Transverse colon (tissue), 4 donors: ENCODE measurements around the gene MACF1. TPM values are rescaled to one million over a fixed set of nuclear protein-coding genes. Genes with fewer than 3 reads are reported as not detected.

ENCODE experiments used
- DNase-seq: peaks from one replicate; pipeline ENCODE4 v3.0.0-alpha.2; 2019
- H3K27ac ChIP-seq, 4 donors: fragments of 200-600 bp; sonication (generic); 2 replicates each; pipeline ENCODE4 v1.5.1; 2016 to 2018; ENCODE audit warnings: inconsistent platforms in 4 of 4
- H3K27me3 ChIP-seq: fragments of 200-600 bp; sonication (generic); 2 replicates; pipeline ENCODE4 v1.5.1; 2017; ENCODE audit warnings: inconsistent platforms
- H3K36me3 ChIP-seq, 4 donors: fragments of 200-600 bp; sonication (generic); 2 replicates each; pipeline ENCODE4 v1.5.1; 2017 to 2019; ENCODE audit warnings: inconsistent platforms in 4 of 4
- H3K4me1 ChIP-seq, 4 donors: fragments of 200-600 bp; sonication (generic); 2 replicates each; pipeline ENCODE4 v1.5.1; 2017 to 2020; ENCODE audit warnings: inconsistent platforms in 4 of 4
- H3K4me3 ChIP-seq, 4 donors: fragments of 200-600 bp; sonication (generic); 1 replicate in 1 of 4; 2 replicates in 3 of 4; pipeline versions ENCODE4 v1.5.1 to v1.6.1; 2017 to 2019; ENCODE audit warnings: inconsistent platforms in 4 of 4
- H3K9me3 ChIP-seq, 2 donors: fragments of 200-600 bp; sonication (generic); 2 replicates each; pipeline ENCODE4 v1.5.1; 2017 to 2019; ENCODE audit warnings: inconsistent platforms in 2 of 2
- EP300 ChIP-seq: sonication (generic); formaldehyde crosslinking; IDR thresholded peaks from one replicate; pipeline ENCODE4 v1.6.1; 2017; ENCODE audit warnings: antibody characterized with exemption, low read depth
- POLR2A ChIP-seq: fragments of 450-650 bp; IDR thresholded peaks from one replicate; pipeline ENCODE4 v1.6.1; 2016; ENCODE audit warnings: antibody characterized with exemption, mild to moderate bottlenecking, moderate library complexity
- POLR2AphosphoS5 ChIP-seq, 3 donors: sonication (generic); formaldehyde crosslinking; IDR thresholded peaks; one replicate each; pipeline ENCODE4 v1.6.1; 2016; ENCODE audit warnings: antibody characterized with exemption in 3 of 3
- WGBS, 2 donors: methylation state at CpG; one replicate each; pipeline ENCODE4 v1.1.5; 2018; ENCODE audit warnings: low coverage in 1 of 2; 5-methylcytosine and 5-hydroxymethylcytosine counted together
- in situ Hi-C, 4 donors: fragments of 200-750 bp; cut with MboI; loops; one replicate each; pipeline versions ENCODE4 v1.15.0 to v1.15.1; 2017; ENCODE audit warnings: low sequenced_read_pairs in 3 of 4, low pct_ligation_motif_present in 1 of 4, low pct_unique_long_range_greater_than_20kb in 1 of 4
- intact Hi-C: fragments of 100-400 bp; cut with DNase I; formaldehyde crosslinking; loops from one replicate; pipeline ENCODE4 v1.15.1; 2023; ENCODE audit warnings: low total_unique reads
- total RNA-seq, 4 donors: library from RNA; depleted of rRNA; stranded (reverse); fragments of >200 nt; gene quantifications; one replicate each; pipeline ENCODE4 v1.1.0, GENCODE V29; 2016
- TF ChIP-seq, protein P1 (sequence below), 5 experiments: fragments of 200-600 bp in 3 of 5; fragments of 450-650 bp in 2 of 5; sonication (generic) in 3 of 5; IDR thresholded peaks; 1 replicate in 2 of 5; 2 replicates in 3 of 5; pipeline ENCODE4 v1.5.1; 2016 to 2017; ENCODE audit warnings: antibody characterized with exemption in 5 of 5, inconsistent platforms in 3 of 5, mild to moderate bottlenecking in 2 of 5, moderate library complexity in 1 of 5

MACF1 gene
- total RNA-seq, 4 donors from 2014 or later, result 190 to 300 (median 254) TPM

GRCh38 chr1:39182804-39183203 lies 21.7 kb upstream of the MACF1 start:
- Histone ChIP-seq H3K27ac (no peak overlapping the region), H3K9me3 (no peaks in the 10 kb centered on the region), H3K4me1 (peaks cover 7 to 40% (median 28%) of the 10 kb centered on the region in 4 donors), H3K36me3 (no peaks in the 10 kb centered on the region), H3K4me3 (no peak overlapping the region), H3K27me3 (no peaks in the 10 kb centered on the region)
- DNase-seq, result no peak
- TF ChIP-seq, protein P1, sequence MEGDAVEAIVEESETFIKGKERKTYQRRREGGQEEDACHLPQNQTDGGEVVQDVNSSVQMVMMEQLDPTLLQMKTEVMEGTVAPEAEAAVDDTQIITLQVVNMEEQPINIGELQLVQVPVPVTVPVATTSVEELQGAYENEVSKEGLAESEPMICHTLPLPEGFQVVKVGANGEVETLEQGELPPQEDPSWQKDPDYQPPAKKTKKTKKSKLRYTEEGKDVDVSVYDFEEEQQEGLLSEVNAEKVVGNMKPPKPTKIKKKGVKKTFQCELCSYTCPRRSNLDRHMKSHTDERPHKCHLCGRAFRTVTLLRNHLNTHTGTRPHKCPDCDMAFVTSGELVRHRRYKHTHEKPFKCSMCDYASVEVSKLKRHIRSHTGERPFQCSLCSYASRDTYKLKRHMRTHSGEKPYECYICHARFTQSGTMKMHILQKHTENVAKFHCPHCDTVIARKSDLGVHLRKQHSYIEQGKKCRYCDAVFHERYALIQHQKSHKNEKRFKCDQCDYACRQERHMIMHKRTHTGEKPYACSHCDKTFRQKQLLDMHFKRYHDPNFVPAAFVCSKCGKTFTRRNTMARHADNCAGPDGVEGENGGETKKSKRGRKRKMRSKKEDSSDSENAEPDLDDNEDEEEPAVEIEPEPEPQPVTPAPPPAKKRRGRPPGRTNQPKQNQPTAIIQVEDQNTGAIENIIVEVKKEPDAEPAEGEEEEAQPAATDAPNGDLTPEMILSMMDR (IDR thresholded peaks at IDR 0.05), result no peak
- TF ChIP-seq EP300, result no peak
- no peak for TF ChIP-seq POLR2A
- no peak for TF ChIP-seq POLR2AphosphoS5 (IDR thresholded peaks at IDR 0.05)
- 94 to 98% methylated on average over 2 of the region's 2 CpGs for WGBS, 2 donors
- in situ Hi-C loops (loop anchor here in 2 of 4 donors (10.0 kb wide), 1 partner anchor 78 kb away; no protein-coding TSS in a partner anchor), intact Hi-C loops (no loop called here)

GRCh38 chr1:39183503-39184353 lies 20.8 kb upstream of the MACF1 start:
- WGBS, 2 donors, result 56 to 76% methylated on average over 2 to 4 of the region's 4 CpGs
- H3K4me1 ChIP-seq, result peaks cover 7 to 31% (median 22%) of the 10 kb centered on the region in 4 donors
- peak overlapping the region; percentile 15 to 62 (median 52) for H3K27ac ChIP-seq
- TF ChIP-seq EP300, result no peak
- TF ChIP-seq POLR2AphosphoS5 (IDR thresholded peaks at IDR 0.05), result peak in 2 of 3 donors; percentile 30 to 68
- TF ChIP-seq POLR2A, result no peak
- TF ChIP-seq, protein P1 (IDR thresholded peaks at IDR 0.05), result peak; percentile 54 to 77 (median 55)
- in situ Hi-C loops, result loop anchor here in 2 of 4 donors (10.0 kb wide), 1 partner anchor 79 kb away; no protein-coding TSS in a partner anchor
- no peaks in the 10 kb centered on the region for H3K27me3 ChIP-seq
- DNase-seq, result peak; percentile 75
- no peaks in the 10 kb centered on the region for H3K36me3 ChIP-seq
- no peaks in the 10 kb centered on the region for H3K9me3 ChIP-seq
- H3K4me3 ChIP-seq, result no peak overlapping the region
- intact Hi-C loops, result no loop called here

- no peak overlapping the region for H3K4me3 ChIP-seq
- no peaks in the 10 kb centered on the region for H3K36me3 ChIP-seq
- peak overlapping the region; percentile 15 to 62 (median 52) for H3K27ac ChIP-seq
- no peak for DNase-seq
- H3K27me3 ChIP-seq, result no peaks in the 10 kb centered on the region
- H3K4me1 ChIP-seq, result peaks cover 7 to 27% (median 17%) of the 10 kb centered on the region in 4 donors
- WGBS, 2 donors, result 86 to 100% methylated on average over 2 to 3 of the region's 3 CpGs
- no peaks in the 10 kb centered on the region for H3K9me3 ChIP-seq
- intact Hi-C loops, result no loop called here
- TF ChIP-seq, protein P1 (IDR thresholded peaks at IDR 0.05), result no peak
- TF ChIP-seq POLR2A (no peak), EP300 (no peak), POLR2AphosphoS5 (IDR thresholded peaks at IDR 0.05) (no peak)
- in situ Hi-C loops, result loop anchor here in 2 of 4 donors (10.0 kb wide), 1 partner anchor 80 kb away; no protein-coding TSS in a partner anchor
These were observed 20.1 kb upstream of the MACF1 start for GRCh38 chr1:39184354-39184818.

- peaks cover 13 to 48% (median 23%) of the 10 kb centered on the region in 4 donors for H3K4me1 ChIP-seq
These were observed 17.0 kb upstream of the MACF1 start for GRCh38 chr1:39187275-39188046.

More at GRCh38 chr1:39187275-39188046, 17.0 kb upstream of the MACF1 start:
- in situ Hi-C loops, result loop anchor here in 3 of 4 donors (5.0 to 10.0 kb wide), 2 partner anchors 83 to 85 kb away; no protein-coding TSS in a partner anchor
- Histone ChIP-seq H3K9me3 (no peaks in the 10 kb centered on the region), H3K4me3 (no peak overlapping the region), H3K27me3 (no peaks in the 10 kb centered on the region), H3K27ac (no peak overlapping the region), H3K36me3 (no peaks in the 10 kb centered on the region)
- WGBS, 2 donors, result 71 to 81% methylated on average over 3 of the region's 3 CpGs
- intact Hi-C loops, result no loop called here
- no peak for TF ChIP-seq POLR2AphosphoS5 (IDR thresholded peaks at IDR 0.05)
- no peak for TF ChIP-seq EP300
- no peak for TF ChIP-seq POLR2A
- TF ChIP-seq, protein P1 (IDR thresholded peaks at IDR 0.05), result no peak
- DNase-seq, result no peak
